ENCODE data around the gene WBP2. TPM values are rescaled to one million over a fixed set of nuclear protein-coding genes. Genes with fewer than 3 reads are reported as not detected.

Gene WBP2
- total RNA-seq, 1 experiment from 2014 or later = 132 TPM

GRCh38 chr17:75842411-75842810 lies 12.7 kb downstream of the WBP2 start:
- POLR2A ChIA-PET = no interaction called here
- BruUV-seq (replicated peaks) = no TSS peak

GRCh38 chr17:75840799-75841164 lies 14.4 kb downstream of the WBP2 start:
- Histone ChIP-seq H3K4me3 (replicated peaks in 1 of 2; ENCODE audit: low read depth in 1 of 2, low read length in 2 of 2) (no peak overlapping the region), H3K9me2 (ENCODE audit: insufficient read depth) (no peaks in the 10 kb centered on the region), H3K4me1 (ENCODE audit: control insufficient read depth in 1 of 2, insufficient read depth in 2 of 2, low read length in 2 of 2) (peaks cover 18 to 35% of the 10 kb centered on the region in 2 experiments), H3K9me3 (ENCODE audit: control insufficient read depth in 1 of 2, insufficient read depth in 1 of 2, low read depth in 1 of 2, low read length in 2 of 2) (no peaks in the 10 kb centered on the region), H3K27me3 (ENCODE audit: insufficient read depth, low read length) (no peaks in the 10 kb centered on the region), H2AFZ (ENCODE audit: low read depth, low read length, poor library complexity, severe bottlenecking) (no peak overlapping the region), H3K79me2 (ENCODE audit: insufficient read depth, low read length) (no peaks in the 10 kb centered on the region), H3K27ac (ENCODE audit: low read depth, low read length) (no peak overlapping the region), H3K4me2 (ENCODE audit: low read length) (no peak overlapping the region), H3K9ac (ENCODE audit: low read length) (no peak overlapping the region), H4K20me1 (ENCODE audit: insufficient read depth) (no peaks in the 10 kb centered on the region), H3K36me3 (ENCODE audit: control insufficient read depth in 1 of 2, insufficient read depth in 2 of 2, low read length in 2 of 2) (no peaks in the 10 kb centered on the region)
- intact Hi-C loops (cut with micrococcal nuclease) = no loop called here
- DNase-seq (ENCODE audit: low read depth, low spot score) (no peak), ATAC-seq (no peak)
- BruUV-seq (replicated peaks) = no TSS peak
- ChIA-PET CTCF (interaction anchor here (0.7 to 3.2 kb wide), 3 partner anchors 11 to 68 kb away, joined by 3 to 12 read pairs (median 6); no protein-coding TSS in a partner anchor), POLR2A (interaction anchor here (0.6 to 2.1 kb wide), 4 partner anchors 9 to 61 kb away, joined by 3 to 7 read pairs (median 4); no protein-coding TSS in a partner anchor), RAD21 (ENCODE audit: low non-redundant PET in 1 of 2, low total read pairs in 2 of 2, uncharacterized antibody in 2 of 2, unreplicated experiment in 2 of 2) (interaction anchor here in 1 of 2 experiments (0.7 kb wide), 2 partner anchors 15 to 60 kb away, joined by 3 to 4 read pairs; no protein-coding TSS in a partner anchor)
- TF ChIP-seq ELF1 (IDR thresholded peaks at IDR 0.05; ENCODE audit: borderline replicate concordance, low read depth) = no peak
- TF ChIP-seq EGR1 (IDR thresholded peaks at IDR 0.05; ENCODE audit: low read depth) = no peak
- TF ChIP-seq ATF3 (IDR thresholded peaks at IDR 0.05) = no peak
- no peak for TF ChIP-seq SIN3A (IDR thresholded peaks at IDR 0.05; ENCODE audit: low read depth)
- TF ChIP-seq ZBTB33 (IDR thresholded peaks at IDR 0.05; ENCODE audit: extremely low read depth, insufficient replicate concordance, low read length) = no peak
- TF ChIP-seq RAD21 (IDR thresholded peaks at IDR 0.05; ENCODE audit: low read depth) = no peak
- no peak for TF ChIP-seq EZH2phosphoT487 (IDR thresholded peaks at IDR 0.05; ENCODE audit: borderline replicate concordance)
- no peak for TF ChIP-seq SP1 (IDR thresholded peaks at IDR 0.05; ENCODE audit: low read depth)
- TF ChIP-seq ZFX (IDR thresholded peaks at IDR 0.05) = no peak
- no peak for TF ChIP-seq REST (IDR thresholded peaks at IDR 0.05; ENCODE audit: low read depth)
- no peak for TF ChIP-seq MAX (IDR thresholded peaks at IDR 0.05)
- no peak for TF ChIP-seq ZNF274 (IDR thresholded peaks at IDR 0.05; ENCODE audit: low read depth, low read length)
- no peak for TF ChIP-seq JUND (IDR thresholded peaks at IDR 0.05)
- no peak for TF ChIP-seq CBX3 (IDR thresholded peaks at IDR 0.05; ENCODE audit: low read depth)

More at GRCh38 chr17:75842411-75842810, 12.7 kb downstream of the WBP2 start:
- ATAC-seq (no peak), DNase-seq (ENCODE audit: low read depth, low spot score) (no peak)
- H3K4me3 ChIP-seq (replicated peaks in 1 of 2; ENCODE audit: low read depth in 1 of 2, low read length in 2 of 2) = no peak overlapping the region
- H3K27ac ChIP-seq (ENCODE audit: low read depth, low read length) = no peak overlapping the region
- peaks cover 10% of the 10 kb centered on the region in 2 experiments; a peak in 3 of 4 replicates for H3K36me3 ChIP-seq (ENCODE audit: control insufficient read depth in 1 of 2, insufficient read depth in 2 of 2, low read length in 2 of 2)
- ChIA-PET RAD21 (ENCODE audit: low non-redundant PET in 1 of 2, low total read pairs in 2 of 2, uncharacterized antibody in 2 of 2, unreplicated experiment in 2 of 2) (no interaction called here), CTCF (no interaction called here)
- no peaks in the 10 kb centered on the region for H3K79me2 ChIP-seq (ENCODE audit: insufficient read depth, low read length)
- no peaks in the 10 kb centered on the region for H3K9me3 ChIP-seq (ENCODE audit: control insufficient read depth in 1 of 2, insufficient read depth in 1 of 2, low read depth in 1 of 2, low read length in 2 of 2)
- no peak overlapping the region for H2AFZ ChIP-seq (ENCODE audit: low read depth, low read length, poor library complexity, severe bottlenecking)
- H4K20me1 ChIP-seq (ENCODE audit: insufficient read depth) = no peaks in the 10 kb centered on the region
- no peaks in the 10 kb centered on the region for H3K9me2 ChIP-seq (ENCODE audit: insufficient read depth)
- TF ChIP-seq CBX3 (IDR thresholded peaks at IDR 0.05; ENCODE audit: low read depth) = no peak
- H3K4me2 ChIP-seq (ENCODE audit: low read length) = no peak overlapping the region
- no peaks in the 10 kb centered on the region for H3K27me3 ChIP-seq (ENCODE audit: insufficient read depth, low read length)
- intact Hi-C loops (cut with micrococcal nuclease) = no loop called here
- no peak overlapping the region for H3K9ac ChIP-seq (ENCODE audit: low read length)
- peaks cover 33 to 51% of the 10 kb centered on the region in 2 experiments for H3K4me1 ChIP-seq (ENCODE audit: control insufficient read depth in 1 of 2, insufficient read depth in 2 of 2, low read length in 2 of 2)

Measured in HCT116 (cell line).